ENCODE measurements around the gene TCIRG1.

GRCh38 chr11:68010090-68011041 lies 28.5 kb upstream of the TCIRG1 start, which contains the start of gene ALDH3B1:
- no peak for TF ChIP-seq EZH2phosphoT487 (IDR thresholded peaks at IDR 0.05; ENCODE audit: insufficient read depth, low read depth)
- no peak for TF ChIP-seq EZH2 (IDR thresholded peaks at IDR 0.05; ENCODE audit: insufficient read depth, poor library complexity, severe bottlenecking)
